Measurements from ENCODE around the gene HIVEP3. TPM values are rescaled to one million over a fixed set of nuclear protein-coding genes. Genes with fewer than 3 reads are reported as not detected.

Gene HIVEP3
- total RNA-seq, 1 experiment from 2014 or later = 11.0 TPM

DNA sequence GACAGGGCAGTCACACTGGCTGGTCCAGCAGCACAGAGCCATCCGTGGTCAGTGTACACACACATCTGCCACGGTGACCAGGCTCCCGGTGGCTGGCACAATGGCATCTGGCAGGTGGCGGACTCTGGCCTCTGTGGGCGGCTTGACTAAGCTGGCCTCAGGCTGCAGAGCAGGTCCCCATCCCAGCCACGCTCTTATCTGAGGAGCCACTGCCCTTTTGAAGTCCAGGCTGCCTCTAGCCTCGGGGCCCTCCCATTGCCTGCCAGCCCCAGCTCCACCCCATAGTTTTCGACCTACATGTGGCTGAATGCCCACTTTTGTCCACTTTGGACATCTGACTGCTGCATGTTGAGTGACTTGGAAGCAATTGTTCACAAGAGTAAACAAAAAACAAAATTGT lies 404.3 kb downstream of the HIVEP3 start:
- H3K79me2 ChIP-seq (ENCODE audit: low read depth) = no peaks in the 10 kb centered on the region
- peaks cover 3% of the 10 kb centered on the region; the same call in 1 of the 2 replicates for H4K20me1 ChIP-seq (ENCODE audit: insufficient read depth)
- intact Hi-C loops (cut with micrococcal nuclease; ENCODE audit: unreplicated experiment) = loop anchor here (1.0 to 10.0 kb wide), 3 partner anchors 10 to 192 kb away; no protein-coding TSS in a partner anchor
- DNase-seq = peak; percentile 92 to 96
- H3K9me3 ChIP-seq (ENCODE audit: insufficient read depth, low read depth) = no peaks in the 10 kb centered on the region
- no peaks in the 10 kb centered on the region for H3K27me3 ChIP-seq (ENCODE audit: insufficient read depth, low read depth)
- H3F3A ChIP-seq (ENCODE audit: insufficient read depth, low read depth) = peaks cover 33% of the 10 kb centered on the region
- H3K4me3 ChIP-seq = no peak overlapping the region
- TF ChIP-seq, protein P1, sequence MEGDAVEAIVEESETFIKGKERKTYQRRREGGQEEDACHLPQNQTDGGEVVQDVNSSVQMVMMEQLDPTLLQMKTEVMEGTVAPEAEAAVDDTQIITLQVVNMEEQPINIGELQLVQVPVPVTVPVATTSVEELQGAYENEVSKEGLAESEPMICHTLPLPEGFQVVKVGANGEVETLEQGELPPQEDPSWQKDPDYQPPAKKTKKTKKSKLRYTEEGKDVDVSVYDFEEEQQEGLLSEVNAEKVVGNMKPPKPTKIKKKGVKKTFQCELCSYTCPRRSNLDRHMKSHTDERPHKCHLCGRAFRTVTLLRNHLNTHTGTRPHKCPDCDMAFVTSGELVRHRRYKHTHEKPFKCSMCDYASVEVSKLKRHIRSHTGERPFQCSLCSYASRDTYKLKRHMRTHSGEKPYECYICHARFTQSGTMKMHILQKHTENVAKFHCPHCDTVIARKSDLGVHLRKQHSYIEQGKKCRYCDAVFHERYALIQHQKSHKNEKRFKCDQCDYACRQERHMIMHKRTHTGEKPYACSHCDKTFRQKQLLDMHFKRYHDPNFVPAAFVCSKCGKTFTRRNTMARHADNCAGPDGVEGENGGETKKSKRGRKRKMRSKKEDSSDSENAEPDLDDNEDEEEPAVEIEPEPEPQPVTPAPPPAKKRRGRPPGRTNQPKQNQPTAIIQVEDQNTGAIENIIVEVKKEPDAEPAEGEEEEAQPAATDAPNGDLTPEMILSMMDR (conservative IDR thresholded peaks at IDR 0.05) = no peak
- TF ChIP-seq EZH2 (IDR thresholded peaks at IDR 0.05; ENCODE audit: low read depth) = no peak
- H3K9me2 ChIP-seq (ENCODE audit: insufficient read depth) = no peaks in the 10 kb centered on the region
- H2AFZ ChIP-seq = no peak overlapping the region
- peak overlapping the region; percentile 96 for H3K27ac ChIP-seq
- CTCF ChIA-PET = interaction anchor here (0.6 to 4.2 kb wide), 10 partner anchors 15 to 811 kb away, joined by 3 to 17 read pairs (median 6); partner anchors contain the start of gene EDN2
- H3K36me3 ChIP-seq (ENCODE audit: low read depth) = no peaks in the 10 kb centered on the region
- no TSS peak for BruUV-seq (replicated peaks)
- H3K4me2 ChIP-seq = peak overlapping the region; percentile 71
- peaks cover 42% of the 10 kb centered on the region for H3K4me1 ChIP-seq (replicated peaks; ENCODE audit: insufficient read depth)
- POLR2A ChIA-PET (ENCODE audit: unreplicated experiment) = interaction anchor here (0.6 to 1.5 kb wide), 6 partner anchors 12 to 1834 kb away, joined by 3 to 7 read pairs (median 4); partner anchors contain the start of gene EDN2

DNA sequence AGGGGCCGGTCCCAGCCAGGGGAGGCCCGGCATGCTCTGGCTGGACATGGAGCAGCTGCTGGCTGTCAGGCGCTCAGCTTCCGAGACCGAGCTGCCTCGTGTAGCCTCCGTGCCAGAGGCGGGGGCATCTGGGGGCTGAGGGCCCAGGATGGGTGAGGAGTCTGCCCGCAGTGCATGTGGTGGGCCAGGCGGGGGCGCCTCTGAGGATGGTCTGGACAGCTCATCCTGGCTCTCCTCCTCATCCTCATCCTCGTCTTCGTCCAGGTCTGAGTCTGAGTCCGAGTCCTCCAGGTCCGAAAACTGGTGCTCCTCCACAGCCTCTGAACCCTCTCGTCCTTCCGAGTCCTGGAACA lies 405.4 kb downstream of the HIVEP3 start:
- Histone ChIP-seq H3K9me3 (ENCODE audit: insufficient read depth, low read depth) (no peaks in the 10 kb centered on the region), H3F3A (ENCODE audit: insufficient read depth, low read depth) (peaks cover 40% of the 10 kb centered on the region), H3K27ac (peak overlapping the region; percentile 96), H3K36me3 (ENCODE audit: low read depth) (no peaks in the 10 kb centered on the region), H2AFZ (no peak overlapping the region), H3K9me2 (ENCODE audit: insufficient read depth) (no peaks in the 10 kb centered on the region), H3K79me2 (ENCODE audit: low read depth) (no peaks in the 10 kb centered on the region), H4K20me1 (ENCODE audit: insufficient read depth) (peaks cover 3% of the 10 kb centered on the region; the same call in 1 of the 2 replicates), H3K27me3 (ENCODE audit: insufficient read depth, low read depth) (no peaks in the 10 kb centered on the region), H3K4me3 (no peak overlapping the region), H3K4me1 (replicated peaks; ENCODE audit: insufficient read depth) (peaks cover 42% of the 10 kb centered on the region), H3K4me2 (peak overlapping the region; percentile 71)
- no TSS peak for BruUV-seq (replicated peaks)
- TF ChIP-seq, protein P1 (conservative IDR thresholded peaks at IDR 0.05) = peak; percentile 54
- TF ChIP-seq EZH2 (IDR thresholded peaks at IDR 0.05; ENCODE audit: low read depth) = no peak
- CTCF ChIA-PET = interaction anchor here (0.6 to 4.2 kb wide), 3 partner anchors 14 to 21 kb away, joined by 3 to 17 read pairs (median 9); no protein-coding TSS in a partner anchor
- POLR2A ChIA-PET (ENCODE audit: unreplicated experiment) = interaction anchor here (0.9 kb wide), 1 partner anchor 29 kb away, joined by 7 read pairs; the partner anchor contains the start of gene EDN2
- intact Hi-C loops (cut with micrococcal nuclease; ENCODE audit: unreplicated experiment) = loop anchor here (10.0 kb wide), 1 partner anchor 159 kb away; no protein-coding TSS in a partner anchor
- DNase-seq = no peak

DNA sequence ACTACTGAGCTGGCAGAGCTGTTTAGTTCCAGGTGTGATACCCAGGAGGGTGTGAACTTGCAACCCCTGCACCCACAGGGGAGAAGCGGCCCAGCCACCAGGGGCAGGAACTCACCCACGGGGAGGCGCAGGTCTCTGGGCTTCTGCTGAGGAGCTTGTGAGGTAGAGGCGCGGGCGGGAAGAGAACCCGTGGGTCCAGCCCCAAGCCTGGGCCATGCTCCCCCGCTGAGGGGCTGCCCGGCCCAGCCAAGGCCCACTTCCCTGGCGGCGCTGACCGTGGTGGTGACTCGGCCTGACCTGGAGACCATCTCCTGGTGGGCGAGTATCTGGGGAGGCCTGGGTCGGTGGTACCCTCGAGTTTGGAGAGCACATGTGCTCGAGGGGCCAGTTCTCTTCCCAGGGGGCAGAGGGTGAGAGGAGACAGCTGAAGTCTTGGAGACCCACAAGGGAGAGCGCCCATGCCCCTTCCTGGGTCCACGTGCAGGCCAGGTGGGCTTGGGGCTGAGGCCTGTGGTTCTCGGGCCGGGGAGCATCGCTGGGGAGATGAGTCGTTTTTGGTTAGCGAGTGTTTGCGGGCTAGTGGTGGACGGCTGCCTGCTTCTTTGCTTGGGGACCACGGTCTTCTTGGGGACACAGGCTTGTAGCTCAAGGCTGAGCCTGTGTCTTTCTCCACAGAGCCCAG lies 405.9 kb downstream of the HIVEP3 start:
- Histone ChIP-seq H3K4me3 (no peak overlapping the region), H3K9me3 (ENCODE audit: insufficient read depth, low read depth) (no peaks in the 10 kb centered on the region), H3K4me1 (replicated peaks; ENCODE audit: insufficient read depth) (peaks cover 42% of the 10 kb centered on the region), H3K36me3 (ENCODE audit: low read depth) (no peaks in the 10 kb centered on the region), H3K4me2 (no peak overlapping the region), H3K27me3 (ENCODE audit: insufficient read depth, low read depth) (no peaks in the 10 kb centered on the region), H4K20me1 (ENCODE audit: insufficient read depth) (peaks cover 3% of the 10 kb centered on the region; the same call in 1 of the 2 replicates), H2AFZ (no peak overlapping the region), H3F3A (ENCODE audit: insufficient read depth, low read depth) (peaks cover 40% of the 10 kb centered on the region), H3K9me2 (ENCODE audit: insufficient read depth) (no peaks in the 10 kb centered on the region), H3K79me2 (ENCODE audit: low read depth) (no peaks in the 10 kb centered on the region), H3K27ac (no peak overlapping the region)
- ChIA-PET CTCF (interaction anchor here (0.6 kb wide), 1 partner anchor 15 kb away, joined by 9 read pairs; no protein-coding TSS in a partner anchor), POLR2A (ENCODE audit: unreplicated experiment) (no interaction called here)
- intact Hi-C loops (cut with micrococcal nuclease; ENCODE audit: unreplicated experiment) = loop anchor here (10.0 kb wide), 1 partner anchor 158 kb away; no protein-coding TSS in a partner anchor
- no peak for DNase-seq
- TF ChIP-seq EZH2 (IDR thresholded peaks at IDR 0.05; ENCODE audit: low read depth) = no peak
- TF ChIP-seq, protein P1 (conservative IDR thresholded peaks at IDR 0.05) = no peak
- BruUV-seq (replicated peaks) = no TSS peak
